GM23338 (cell line): ENCODE data around the gene ARHGEF17. TPM values are rescaled to one million over a fixed set of nuclear protein-coding genes. Genes with fewer than 3 reads are reported as not detected.

Source experiments
- ATAC-seq: fragments of 200-7000 bp; cut with Tn5 transposase; 3 replicates; pipeline ENCODE4 v1.9.1; 2020
- DNase-seq: peaks from one replicate; pipeline ENCODE4 v3.0.0-alpha.2; 2015; ENCODE audit warnings: low spot score
- H2AFZ ChIP-seq: fragments of 200-600 bp; sonication (generic); 2 replicates; pipeline ENCODE4 v1.8.0; 2016; ENCODE audit warnings: antibody characterized with exemption, mild to moderate bottlenecking, moderate library complexity
- H3F3A ChIP-seq: fragments of 200-600 bp; sonication (generic); replicated peaks from 2 replicates; pipeline ENCODE4 v1.8.0; 2017; ENCODE audit warnings: antibody characterized with exemption, mixed run types, low read depth
- H3K27ac ChIP-seq: fragments of 200-600 bp; sonication (generic); 2 replicates; pipeline ENCODE4 v1.6.1; 2016; ENCODE audit warnings: low read depth
- H3K27me3 ChIP-seq: fragments of 200-600 bp; sonication (generic); 2 replicates; pipeline ENCODE4 v1.8.0; 2016; ENCODE audit warnings: mild to moderate bottlenecking, mixed run types, moderate library complexity; ENCODE audit not compliant: insufficient read depth
- H3K36me3 ChIP-seq: fragments of 200-600 bp; sonication (generic); 2 replicates; pipeline ENCODE4 v1.8.0; 2016; ENCODE audit warnings: mild to moderate bottlenecking; ENCODE audit not compliant: insufficient read depth
- H3K4me1 ChIP-seq: fragments of 200-600 bp; sonication (generic); 2 replicates; pipeline ENCODE4 v1.8.0; 2016; ENCODE audit warnings: mild to moderate bottlenecking, moderate library complexity; ENCODE audit not compliant: insufficient read depth
- H3K4me2 ChIP-seq: fragments of 200-600 bp; sonication (generic); 2 replicates; pipeline ENCODE4 v1.7.1; 2017; ENCODE audit warnings: mixed run types
- H3K4me3 ChIP-seq: fragments of 200-600 bp; sonication (generic); 2 replicates; pipeline ENCODE4 v1.6.1; 2016; ENCODE audit warnings: mixed run types
- H3K79me2 ChIP-seq: fragments of 200-600 bp; sonication (generic); replicated peaks from 2 replicates; pipeline ENCODE4 v1.8.0; 2017; ENCODE audit warnings: mild to moderate bottlenecking; ENCODE audit not compliant: insufficient read depth
- H3K9me2 ChIP-seq: fragments of 200-600 bp; sonication (generic); 2 replicates; pipeline ENCODE4 v1.8.0; 2017; ENCODE audit not compliant: insufficient read depth
- H4K20me1 ChIP-seq: fragments of 200-600 bp; sonication (generic); replicated peaks from 2 replicates; pipeline ENCODE4 v1.8.0; 2017; ENCODE audit warnings: mild to moderate bottlenecking; ENCODE audit not compliant: insufficient read depth
- H3K27ac Mint-ChIP-seq: 2 replicates; pipeline ENCODE4 v1.8.0; 2020; ENCODE audit warnings: inconsistent platforms, mild to moderate bottlenecking, moderate library complexity, mixed read lengths
- H3K27me3 Mint-ChIP-seq: 3 replicates; pipeline ENCODE4 v1.8.0; 2022; ENCODE audit warnings: low read depth, mild to moderate bottlenecking, moderate library complexity, mixed read lengths, inconsistent platforms; ENCODE audit not compliant: insufficient read depth, poor library complexity
- H3K36me3 Mint-ChIP-seq: 3 replicates; pipeline ENCODE4 v1.8.0; 2021; ENCODE audit warnings: low read depth, mild to moderate bottlenecking, inconsistent platforms, moderate library complexity, mixed read lengths
- H3K4me1 Mint-ChIP-seq: 3 replicates; pipeline ENCODE4 v1.8.0; 2020; ENCODE audit warnings: mild to moderate bottlenecking, inconsistent platforms, mixed read lengths
- H3K4me3 Mint-ChIP-seq: 3 replicates; pipeline ENCODE4 v1.8.0; 2021; ENCODE audit warnings: moderate library complexity, mild to moderate bottlenecking, inconsistent platforms, mixed read lengths
- H3K9me3 Mint-ChIP-seq: 3 replicates; pipeline ENCODE4 v1.8.0; 2020; ENCODE audit warnings: moderate library complexity, mild to moderate bottlenecking, inconsistent platforms, mixed read lengths
- CREB1 ChIP-seq: fragments of 250-450 bp; sonication (Bioruptor Pico); IDR thresholded peaks from 2 replicates; pipeline ENCODE4 v1.5.0; 2020; ENCODE audit warnings: low read depth, mild to moderate bottlenecking, moderate library complexity
- CTCF ChIP-seq, 2 experiments: fragments of 200-600 bp in 1 of 2; sonication (generic) in 1 of 2; conservative IDR thresholded peaks; 2 replicates each; pipeline versions ENCODE4 v1.5.1 to v1.6.1; 2016 to 2017; ENCODE audit warnings: antibody characterized with exemption in 2 of 2, low read depth in 2 of 2, mild to moderate bottlenecking in 2 of 2, moderate library complexity in 1 of 2
- ETS1 ChIP-seq: IDR thresholded peaks from 2 replicates; pipeline ENCODE4 v1.6.1; 2016; ENCODE audit warnings: antibody characterized with exemption
- EZH2 ChIP-seq: fragments of 200-600 bp; sonication (generic); IDR thresholded peaks from one replicate; pipeline ENCODE4 v1.8.0; 2017; ENCODE audit warnings: antibody characterized with exemption, mild to moderate bottlenecking, low read depth; ENCODE audit not compliant: unreplicated experiment
- JUNB ChIP-seq: IDR thresholded peaks from one replicate; pipeline ENCODE4 v1.6.1; 2016; ENCODE audit warnings: antibody characterized with exemption; ENCODE audit not compliant: unreplicated experiment
- NANOG ChIP-seq: IDR thresholded peaks from 2 replicates; pipeline ENCODE4 v1.6.1; 2016; ENCODE audit warnings: antibody characterized with exemption, borderline replicate concordance
- POLR2AphosphoS5 ChIP-seq: IDR thresholded peaks from 2 replicates; pipeline ENCODE4 v1.6.1; 2016; ENCODE audit warnings: antibody characterized with exemption, low read depth
- STAT1 ChIP-seq: IDR thresholded peaks from one replicate; pipeline ENCODE4 v1.6.1; 2016; ENCODE audit warnings: antibody characterized with exemption; ENCODE audit not compliant: unreplicated experiment
- ZNF114 ChIP-seq: fragments of 250-450 bp; sonication (Bioruptor Pico); IDR thresholded peaks from 2 replicates; pipeline ENCODE4 v1.5.0; 2020; ENCODE audit warnings: mild to moderate bottlenecking, moderate library complexity
- ZNF331 ChIP-seq: fragments of 250-450 bp; sonication (Bioruptor Pico); IDR thresholded peaks from 2 replicates; pipeline ENCODE4 v1.5.0; 2020; ENCODE audit warnings: low read depth, mild to moderate bottlenecking, moderate library complexity
- polyA plus RNA-seq: library from polyadenylated mRNA; unstranded; fragments of >200 nt; fragmentation: Nextera tagmentation; extraction: Ambion mirVana; gene quantifications from 2 replicates; pipeline ENCODE4 v1.2.1, GENCODE V29; 2016
- total RNA-seq: library from RNA; depleted of rRNA; stranded (reverse); fragments of >200 nt; shearing (Covaris generic); gene quantifications from 2 replicates; pipeline ENCODE4 v1.2.3, GENCODE V29; 2014
- TF ChIP-seq, protein P1 (sequence below): IDR thresholded peaks from one replicate; pipeline ENCODE4 v1.6.1; 2018; ENCODE audit warnings: antibody characterized with exemption; ENCODE audit not compliant: unreplicated experiment

The ARHGEF17 gene
- total and polyA plus RNA-seq, 2 experiments from 2014 or later = 2.9 to 15.0 TPM

DNA sequence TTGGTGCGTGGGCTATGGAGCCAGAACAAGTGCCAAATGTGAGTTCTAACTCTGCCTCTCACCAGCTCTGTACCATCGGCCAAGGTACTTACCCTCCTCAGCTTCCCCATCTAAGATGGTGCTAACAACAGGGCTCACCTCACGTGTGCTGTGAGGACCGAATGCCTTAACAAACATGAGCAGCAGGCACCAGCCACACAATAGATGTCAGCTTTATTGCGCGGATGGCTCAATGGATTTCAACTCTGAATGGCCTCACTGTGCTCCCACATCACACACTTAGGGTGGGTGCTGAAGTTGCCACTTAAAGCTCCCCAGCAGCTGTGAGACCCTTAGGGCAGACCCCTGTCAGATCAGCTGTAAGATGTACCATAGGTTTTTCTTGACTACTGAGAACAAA is 92.2 kb downstream of the ARHGEF17 start:
- Mint-ChIP-seq H3K27me3 (peaks cover 2% of the 10 kb centered on the region), H3K9me3 (no peaks in the 10 kb centered on the region; the same call in 2 of the 3 replicates), H3K4me1 (peaks cover 5% of the 10 kb centered on the region), H3K4me3 (no peak overlapping the region), H3K27ac (no peak overlapping the region), H3K36me3 (no peaks in the 10 kb centered on the region)
- Histone ChIP-seq H4K20me1 (no peaks in the 10 kb centered on the region; the same call in 1 of the 2 replicates), H3F3A (0 out of 2 replicates have a peak, but pooled peaks cover 2% of the 10 kb centered on the region), H3K27me3 (no peaks in the 10 kb centered on the region), H3K9me2 (no peaks in the 10 kb centered on the region), H3K36me3 (no peaks in the 10 kb centered on the region), H3K4me1 (no peaks in the 10 kb centered on the region), H3K79me2 (no peaks in the 10 kb centered on the region), H3K27ac (no peak overlapping the region), H3K4me2 (no peak overlapping the region), H2AFZ (no peak overlapping the region), H3K4me3 (no peak overlapping the region)
- DNase-seq (no peak), ATAC-seq (no peak)
- TF ChIP-seq, protein P1, sequence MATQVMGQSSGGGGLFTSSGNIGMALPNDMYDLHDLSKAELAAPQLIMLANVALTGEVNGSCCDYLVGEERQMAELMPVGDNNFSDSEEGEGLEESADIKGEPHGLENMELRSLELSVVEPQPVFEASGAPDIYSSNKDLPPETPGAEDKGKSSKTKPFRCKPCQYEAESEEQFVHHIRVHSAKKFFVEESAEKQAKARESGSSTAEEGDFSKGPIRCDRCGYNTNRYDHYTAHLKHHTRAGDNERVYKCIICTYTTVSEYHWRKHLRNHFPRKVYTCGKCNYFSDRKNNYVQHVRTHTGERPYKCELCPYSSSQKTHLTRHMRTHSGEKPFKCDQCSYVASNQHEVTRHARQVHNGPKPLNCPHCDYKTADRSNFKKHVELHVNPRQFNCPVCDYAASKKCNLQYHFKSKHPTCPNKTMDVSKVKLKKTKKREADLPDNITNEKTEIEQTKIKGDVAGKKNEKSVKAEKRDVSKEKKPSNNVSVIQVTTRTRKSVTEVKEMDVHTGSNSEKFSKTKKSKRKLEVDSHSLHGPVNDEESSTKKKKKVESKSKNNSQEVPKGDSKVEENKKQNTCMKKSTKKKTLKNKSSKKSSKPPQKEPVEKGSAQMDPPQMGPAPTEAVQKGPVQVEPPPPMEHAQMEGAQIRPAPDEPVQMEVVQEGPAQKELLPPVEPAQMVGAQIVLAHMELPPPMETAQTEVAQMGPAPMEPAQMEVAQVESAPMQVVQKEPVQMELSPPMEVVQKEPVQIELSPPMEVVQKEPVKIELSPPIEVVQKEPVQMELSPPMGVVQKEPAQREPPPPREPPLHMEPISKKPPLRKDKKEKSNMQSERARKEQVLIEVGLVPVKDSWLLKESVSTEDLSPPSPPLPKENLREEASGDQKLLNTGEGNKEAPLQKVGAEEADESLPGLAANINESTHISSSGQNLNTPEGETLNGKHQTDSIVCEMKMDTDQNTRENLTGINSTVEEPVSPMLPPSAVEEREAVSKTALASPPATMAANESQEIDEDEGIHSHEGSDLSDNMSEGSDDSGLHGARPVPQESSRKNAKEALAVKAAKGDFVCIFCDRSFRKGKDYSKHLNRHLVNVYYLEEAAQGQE = no peak
- no peak for TF ChIP-seq JUNB
- no peak for TF ChIP-seq ZNF331 (CRISPR knock-in tag)
- no peak for TF ChIP-seq CREB1 (CRISPR knock-in tag)
- no peak for TF ChIP-seq ZNF114 (CRISPR knock-in tag)
- TF ChIP-seq STAT1 = no peak
- no peak for TF ChIP-seq ETS1
- no peak for TF ChIP-seq CTCF (conservative IDR thresholded peaks at IDR 0.05; ENCODE audit: low read depth in 2 of 2)
- TF ChIP-seq EZH2 = no peak
- TF ChIP-seq NANOG = no peak
- TF ChIP-seq POLR2AphosphoS5 = no peak
